Endothelial cell of umbilical vein (primary cell): Measurements from ENCODE around the gene CHST11. TPM values are rescaled to one million over a fixed set of nuclear protein-coding genes. Genes with fewer than 3 reads are reported as not detected.

ENCODE experiments used
- BruUV-seq: library from RNA; stranded (reverse); fragments of 400-500 nt; replicated peaks from 2 replicates; lab custom pipeline; 2021; lab: Mats Ljungman, UMichigan
- CTCF ChIA-PET: fragments of 300-600, 350-600 bp; sonication (Branson Sonifier 250); formaldehyde crosslinking; loops from one replicate; lab custom pipeline; 2021; ENCODE audit warnings: antibody characterized with exemption, inconsistent platforms; lab: Charles Lee
- POLR2A ChIA-PET: fragments of 300-600, 350-600 bp; sonication (Branson Sonifier 250); formaldehyde crosslinking; loops from one replicate; lab custom pipeline; 2021; ENCODE audit warnings: antibody characterized with exemption, inconsistent platforms; lab: Charles Lee
- DNase-seq: peaks from one replicate; pipeline ENCODE4 v3.0.0-alpha.2; 2011; ENCODE audit warnings: low read depth, low spot score
- FAIRE-seq: peaks from 2 replicates; lab custom pipeline; 2011; peaks lifted over from hg19 to GRCh38; lab: Jason Lieb, UNC
- H2AFZ ChIP-seq: 2 replicates; pipeline ENCODE4 v1.6.0; 2012; ENCODE audit warnings: low read depth, low read length, control low read depth, inconsistent platforms
- H3K27ac ChIP-seq: 2 replicates; pipeline ENCODE4 v1.5.1; 2011; ENCODE audit warnings: low read depth, mild to moderate bottlenecking, control low read depth, low read length, moderate library complexity; ENCODE audit not compliant: insufficient read depth
- H3K27me3 ChIP-seq, 2 experiments: 2 replicates each; pipeline versions ENCODE4 v1.6.0 to v1.6.1; 2011; ENCODE audit warnings: low read length in 2 of 2, mixed read lengths in 1 of 2; ENCODE audit not compliant: control insufficient read depth in 2 of 2, insufficient read depth in 2 of 2
- H3K36me3 ChIP-seq, 2 experiments: 2 replicates in 1 of 2; 3 replicates in 1 of 2; pipeline ENCODE4 v1.5.1; 2011; ENCODE audit warnings: low read length in 2 of 2, mild to moderate bottlenecking in 1 of 2, moderate library complexity in 1 of 2; ENCODE audit not compliant: control insufficient read depth in 2 of 2, insufficient read depth in 2 of 2; ENCODE audit errors: extremely low read depth in 1 of 2
- H3K4me1 ChIP-seq: 3 replicates; pipeline ENCODE4 v1.5.1; 2011; ENCODE audit warnings: mild to moderate bottlenecking, low read length; ENCODE audit not compliant: control insufficient read depth, insufficient read depth; ENCODE audit errors: extremely low read depth
- H3K4me2 ChIP-seq: 2 replicates; pipeline ENCODE4 v1.6.1; 2011; ENCODE audit warnings: low read length, control low read depth, mixed read lengths; ENCODE audit not compliant: insufficient read depth
- H3K4me3 ChIP-seq, 3 experiments: fragments of 200-600 bp in 1 of 3; sonication (generic), shearing (Covaris generic) in 1 of 3; replicated peaks in 1 of 3; 2 replicates each; pipeline ENCODE4 v1.5.1; 2011 to 2016; ENCODE audit warnings: control low read depth in 3 of 3, low read length in 3 of 3, mild to moderate bottlenecking in 2 of 3, inconsistent platforms in 1 of 3, low read depth in 1 of 3, moderate library complexity in 1 of 3; ENCODE audit not compliant: insufficient read depth in 1 of 3
- H3K79me2 ChIP-seq: 2 replicates; pipeline ENCODE4 v1.6.0; 2012; ENCODE audit warnings: low read length, inconsistent platforms; ENCODE audit not compliant: control insufficient read depth, insufficient read depth
- H3K9ac ChIP-seq: replicated peaks from 2 replicates; pipeline ENCODE3; 2011; ENCODE audit warnings: low read length, control low read depth; ENCODE audit not compliant: insufficient read depth; ENCODE audit errors: extremely low read depth
- H3K9me1 ChIP-seq: replicated peaks from 3 replicates; pipeline ENCODE4 v1.6.0; 2011; ENCODE audit warnings: mild to moderate bottlenecking, low read length; ENCODE audit not compliant: control insufficient read depth, insufficient read depth; ENCODE audit errors: extremely low read depth
- H3K9me3 ChIP-seq: replicated peaks from 2 replicates; pipeline ENCODE4 v1.5.1; 2012; ENCODE audit warnings: low read length, inconsistent platforms; ENCODE audit not compliant: control insufficient read depth, insufficient read depth
- H4K20me1 ChIP-seq: replicated peaks from 2 replicates; pipeline ENCODE3; 2011; ENCODE audit warnings: mild to moderate bottlenecking, low read length; ENCODE audit not compliant: control insufficient read depth, insufficient read depth; ENCODE audit errors: extremely low read depth
- EZH2 ChIP-seq: IDR thresholded peaks from 2 replicates; pipeline ENCODE4 v1.6.1; 2012; ENCODE audit warnings: borderline replicate concordance, low read depth, mild to moderate bottlenecking, moderate library complexity, low read length, inconsistent platforms; ENCODE audit not compliant: severe bottlenecking
- FOS ChIP-seq: IDR thresholded peaks from 2 replicates; pipeline ENCODE4 v1.6.1; 2011; ENCODE audit warnings: mild to moderate bottlenecking, low read length, moderate library complexity, borderline replicate concordance; ENCODE audit not compliant: insufficient read depth
- GATA2 ChIP-seq: IDR thresholded peaks from 2 replicates; pipeline ENCODE4 v1.7.0; 2011; ENCODE audit warnings: low read depth, mild to moderate bottlenecking, moderate library complexity, mixed read lengths, low read length; ENCODE audit not compliant: insufficient read length, insufficient read depth
- POLR2AphosphoS5 ChIP-seq: IDR thresholded peaks from 2 replicates; pipeline ENCODE4 v1.6.1; 2012; ENCODE audit warnings: low read depth, mild to moderate bottlenecking, control low read depth, low read length, moderate library complexity; ENCODE audit not compliant: insufficient read depth
- dilution Hi-C: fragments of 300-500 bp; cut with MboI; formaldehyde crosslinking; loops from one replicate; pipeline ENCODE4 v1.15.0; 2019; ENCODE audit warnings: low sequenced_read_pairs; ENCODE audit not compliant: extremely low pct_ligation_motif_present
- intact Hi-C: fragments of 100-400 bp; cut with micrococcal nuclease; formaldehyde crosslinking; loops from one replicate; pipeline ENCODE4 v1.10.0; 2022
- polyA plus RNA-seq, 4 experiments: library from polyadenylated mRNA; depleted of rRNA in 3 of 4; stranded (reverse) in 3 of 4; unstranded in 1 of 4; fragments of >200 nt; gene quantifications; 2 replicates each; pipeline versions ENCODE4 v1.2.1 to v1.2.3, GENCODE V29; 2011 to 2012; ENCODE audit warnings: missing spikeins in 1 of 4
- total RNA-seq: library from RNA; stranded (reverse); gene quantifications from 2 replicates; pipeline ENCODE4 v1.2.3, GENCODE V29; 2021

CHST11 gene
- total and polyA plus RNA-seq, 2 donors (not counting 3 experiments of a cell fraction or from before 2014, with no cell fraction given): 19.7 to 20.9 TPM

DNA sequence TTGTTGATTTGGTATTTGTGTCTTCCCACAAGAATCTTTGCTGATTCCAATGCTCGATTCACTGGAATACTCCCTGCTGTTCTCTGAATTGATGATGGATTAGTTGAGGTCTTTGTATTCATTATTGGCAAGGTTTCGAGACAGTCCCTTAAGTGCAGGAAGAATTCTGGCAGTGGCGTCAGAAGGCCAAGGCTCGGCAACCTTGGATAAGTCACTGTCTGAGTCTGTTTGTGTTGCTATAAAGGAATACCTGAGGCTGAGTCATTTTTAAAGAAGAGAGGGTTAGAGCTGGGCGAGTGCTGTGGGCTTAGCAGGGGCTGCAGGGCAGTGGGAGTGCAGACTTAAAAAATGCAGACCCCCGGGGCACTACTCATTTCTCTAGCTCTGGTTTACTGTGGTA lies 56.9 kb downstream of the CHST11 start:
- Histone ChIP-seq H3K4me3 (no peak overlapping the region), H3K9ac (no peak overlapping the region), H2AFZ (no peak overlapping the region), H4K20me1 (no peaks in the 10 kb centered on the region), H3K9me1 (no peaks in the 10 kb centered on the region), H3K9me3 (no peaks in the 10 kb centered on the region), H3K27me3 (no peaks in the 10 kb centered on the region), H3K36me3 (no peaks in the 10 kb centered on the region), H3K4me2 (no peak overlapping the region), H3K79me2 (peaks cover 22% of the 10 kb centered on the region), H3K27ac (no peak overlapping the region), H3K4me1 (peaks cover 10% of the 10 kb centered on the region)
- ChIA-PET POLR2A (no interaction called here), CTCF (no interaction called here)
- TF ChIP-seq GATA2 (no peak), EZH2 (no peak), POLR2AphosphoS5 (no peak)
- no TSS peak for BruUV-seq
- DNase-seq (no peak), FAIRE-seq (no peak)
- dilution Hi-C loops (no loop called here), intact Hi-C loops (no loop called here)

- CTCF ChIA-PET: no interaction called here
- H3K36me3 ChIP-seq: no peaks in the 10 kb centered on the region
- H2AFZ ChIP-seq: no peak overlapping the region
- H3K4me3 ChIP-seq: no peak overlapping the region
- no peaks in the 10 kb centered on the region for H3K9me1 ChIP-seq
- no peak overlapping the region for H3K27ac ChIP-seq
- intact Hi-C loops: no loop called here
- H4K20me1 ChIP-seq: no peaks in the 10 kb centered on the region
- no TSS peak for BruUV-seq
- dilution Hi-C loops: no loop called here
- FAIRE-seq (no peak), DNase-seq (no peak)
- H3K9ac ChIP-seq: no peak overlapping the region
- H3K9me3 ChIP-seq: no peaks in the 10 kb centered on the region
- H3K4me2 ChIP-seq: no peak overlapping the region
- POLR2A ChIA-PET: no interaction called here
- TF ChIP-seq GATA2: no peak
- no peak for TF ChIP-seq FOS
- no peak for TF ChIP-seq POLR2AphosphoS5
- TF ChIP-seq EZH2: no peak
- H3K4me1 ChIP-seq: peaks cover 10% of the 10 kb centered on the region
- H3K79me2 ChIP-seq: peaks cover 22% of the 10 kb centered on the region
- no peaks in the 10 kb centered on the region for H3K27me3 ChIP-seq
These were observed 57.5 kb downstream of the CHST11 start for GRCh38 chr12:104514092-104514810.
